ENCODE results near the gene PCDHGA8.

PCDHGA8 gene

DNA sequence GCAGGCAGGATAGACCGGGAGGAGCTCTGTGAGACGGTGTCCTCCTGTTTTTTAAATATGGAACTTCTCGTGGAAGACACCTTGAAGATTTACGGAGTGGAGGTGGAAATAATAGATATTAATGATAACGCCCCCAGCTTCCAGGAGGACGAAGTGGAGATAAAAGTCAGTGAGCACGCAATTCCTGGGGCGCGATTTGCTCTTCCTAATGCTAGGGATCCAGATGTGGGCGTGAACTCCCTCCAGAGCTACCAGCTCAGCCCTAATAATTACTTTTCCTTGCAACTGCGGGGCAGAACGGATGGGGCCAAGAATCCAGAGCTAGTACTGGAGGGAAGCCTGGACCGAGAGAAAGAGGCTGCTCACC lies 29.0 kb downstream of the PCDHGA8 start:
- TF ChIP-seq ZFP30 (CRISPR knock-in tag; IDR thresholded peaks at IDR 0.05) (no peak), ZNF565 (CRISPR knock-in tag; conservative IDR thresholded peaks at IDR 0.05; ENCODE audit: low read depth) (no peak), TOX (CRISPR knock-in tag; IDR thresholded peaks at IDR 0.05; ENCODE audit: borderline replicate concordance) (no peak)
- no peak for ATAC-seq

DNA sequence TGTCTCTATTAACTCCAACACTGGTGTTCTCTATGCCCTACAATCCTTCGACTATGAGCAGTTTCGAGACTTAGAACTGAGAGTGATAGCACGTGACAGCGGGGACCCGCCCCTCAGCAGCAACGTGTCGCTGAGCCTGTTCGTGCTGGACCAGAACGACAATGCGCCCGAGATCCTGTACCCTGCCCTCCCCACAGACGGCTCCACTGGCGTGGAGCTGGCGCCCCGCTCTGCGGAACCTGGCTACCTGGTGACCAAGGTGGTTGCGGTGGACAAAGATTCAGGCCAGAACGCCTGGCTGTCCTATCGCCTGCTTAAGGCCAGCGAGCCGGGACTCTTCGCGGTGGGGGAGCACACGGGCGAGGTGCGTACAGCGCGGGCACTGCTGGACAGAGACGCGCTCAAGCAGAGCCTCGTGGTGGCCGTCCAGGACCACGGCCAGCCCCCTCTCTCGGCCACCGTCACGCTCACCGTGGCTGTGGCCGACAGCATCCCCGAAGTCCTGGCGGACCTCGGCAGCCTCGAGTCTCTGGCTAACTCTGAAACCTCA lies 30.4 kb downstream of the PCDHGA8 start:
- no peak for ATAC-seq
- TF ChIP-seq, protein P1, sequence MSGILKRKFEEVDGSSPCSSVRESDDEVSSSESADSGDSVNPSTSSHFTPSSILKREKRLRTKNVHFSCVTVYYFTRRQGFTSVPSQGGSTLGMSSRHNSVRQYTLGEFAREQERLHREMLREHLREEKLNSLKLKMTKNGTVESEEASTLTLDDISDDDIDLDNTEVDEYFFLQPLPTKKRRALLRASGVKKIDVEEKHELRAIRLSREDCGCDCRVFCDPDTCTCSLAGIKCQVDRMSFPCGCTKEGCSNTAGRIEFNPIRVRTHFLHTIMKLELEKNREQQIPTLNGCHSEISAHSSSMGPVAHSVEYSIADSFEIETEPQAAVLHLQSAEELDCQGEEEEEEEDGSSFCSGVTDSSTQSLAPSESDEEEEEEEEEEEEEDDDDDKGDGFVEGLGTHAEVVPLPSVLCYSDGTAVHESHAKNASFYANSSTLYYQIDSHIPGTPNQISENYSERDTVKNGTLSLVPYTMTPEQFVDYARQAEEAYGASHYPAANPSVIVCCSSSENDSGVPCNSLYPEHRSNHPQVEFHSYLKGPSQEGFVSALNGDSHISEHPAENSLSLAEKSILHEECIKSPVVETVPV (CRISPR knock-in tag; IDR thresholded peaks at IDR 0.05), result no peak
- TF ChIP-seq SNAI2 (CRISPR knock-in tag; IDR thresholded peaks at IDR 0.05) (no peak), GLIS3 (CRISPR knock-in tag; IDR thresholded peaks at IDR 0.05) (no peak), ZNF70 (CRISPR knock-in tag; IDR thresholded peaks at IDR 0.05) (no peak), ISL1 (CRISPR knock-in tag; IDR thresholded peaks at IDR 0.05) (no peak), CSDC2 (CRISPR knock-in tag; IDR thresholded peaks at IDR 0.05) (no peak), TCF4 (CRISPR knock-in tag; IDR thresholded peaks at IDR 0.05; ENCODE audit: borderline replicate concordance) (no peak), ZNF565 (CRISPR knock-in tag; conservative IDR thresholded peaks at IDR 0.05; ENCODE audit: low read depth) (no peak), BACH2 (CRISPR knock-in tag; IDR thresholded peaks at IDR 0.05; ENCODE audit: borderline replicate concordance) (no peak), ARNTL (CRISPR knock-in tag; IDR thresholded peaks at IDR 0.05; ENCODE audit: borderline replicate concordance, low read depth) (no peak)
- TF ChIP-seq, protein P2, sequence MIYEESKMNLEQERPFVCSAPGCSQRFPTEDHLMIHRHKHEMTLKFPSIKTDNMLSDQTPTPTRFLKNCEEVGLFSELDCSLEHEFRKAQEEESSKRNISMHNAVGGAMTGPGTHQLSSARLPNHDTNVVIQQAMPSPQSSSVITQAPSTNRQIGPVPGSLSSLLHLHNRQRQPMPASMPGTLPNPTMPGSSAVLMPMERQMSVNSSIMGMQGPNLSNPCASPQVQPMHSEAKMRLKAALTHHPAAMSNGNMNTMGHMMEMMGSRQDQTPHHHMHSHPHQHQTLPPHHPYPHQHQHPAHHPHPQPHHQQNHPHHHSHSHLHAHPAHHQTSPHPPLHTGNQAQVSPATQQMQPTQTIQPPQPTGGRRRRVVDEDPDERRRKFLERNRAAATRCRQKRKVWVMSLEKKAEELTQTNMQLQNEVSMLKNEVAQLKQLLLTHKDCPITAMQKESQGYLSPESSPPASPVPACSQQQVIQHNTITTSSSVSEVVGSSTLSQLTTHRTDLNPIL (CRISPR knock-in tag; IDR thresholded peaks at IDR 0.05; ENCODE audit: low read depth), result no peak
- TF ChIP-seq, protein P3, sequence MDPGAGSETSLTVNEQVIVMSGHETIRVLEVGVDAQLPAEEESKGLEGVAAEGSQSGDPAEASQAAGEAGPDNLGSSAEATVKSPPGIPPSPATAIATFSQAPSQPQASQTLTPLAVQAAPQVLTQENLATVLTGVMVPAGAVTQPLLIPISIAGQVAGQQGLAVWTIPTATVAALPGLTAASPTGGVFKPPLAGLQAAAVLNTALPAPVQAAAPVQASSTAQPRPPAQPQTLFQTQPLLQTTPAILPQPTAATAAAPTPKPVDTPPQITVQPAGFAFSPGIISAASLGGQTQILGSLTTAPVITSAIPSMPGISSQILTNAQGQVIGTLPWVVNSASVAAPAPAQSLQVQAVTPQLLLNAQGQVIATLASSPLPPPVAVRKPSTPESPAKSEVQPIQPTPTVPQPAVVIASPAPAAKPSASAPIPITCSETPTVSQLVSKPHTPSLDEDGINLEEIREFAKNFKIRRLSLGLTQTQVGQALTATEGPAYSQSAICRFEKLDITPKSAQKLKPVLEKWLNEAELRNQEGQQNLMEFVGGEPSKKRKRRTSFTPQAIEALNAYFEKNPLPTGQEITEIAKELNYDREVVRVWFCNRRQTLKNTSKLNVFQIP (CRISPR knock-in tag; IDR thresholded peaks at IDR 0.05; ENCODE audit: borderline replicate concordance, low read depth), result no peak
- TF ChIP-seq, protein P4, sequence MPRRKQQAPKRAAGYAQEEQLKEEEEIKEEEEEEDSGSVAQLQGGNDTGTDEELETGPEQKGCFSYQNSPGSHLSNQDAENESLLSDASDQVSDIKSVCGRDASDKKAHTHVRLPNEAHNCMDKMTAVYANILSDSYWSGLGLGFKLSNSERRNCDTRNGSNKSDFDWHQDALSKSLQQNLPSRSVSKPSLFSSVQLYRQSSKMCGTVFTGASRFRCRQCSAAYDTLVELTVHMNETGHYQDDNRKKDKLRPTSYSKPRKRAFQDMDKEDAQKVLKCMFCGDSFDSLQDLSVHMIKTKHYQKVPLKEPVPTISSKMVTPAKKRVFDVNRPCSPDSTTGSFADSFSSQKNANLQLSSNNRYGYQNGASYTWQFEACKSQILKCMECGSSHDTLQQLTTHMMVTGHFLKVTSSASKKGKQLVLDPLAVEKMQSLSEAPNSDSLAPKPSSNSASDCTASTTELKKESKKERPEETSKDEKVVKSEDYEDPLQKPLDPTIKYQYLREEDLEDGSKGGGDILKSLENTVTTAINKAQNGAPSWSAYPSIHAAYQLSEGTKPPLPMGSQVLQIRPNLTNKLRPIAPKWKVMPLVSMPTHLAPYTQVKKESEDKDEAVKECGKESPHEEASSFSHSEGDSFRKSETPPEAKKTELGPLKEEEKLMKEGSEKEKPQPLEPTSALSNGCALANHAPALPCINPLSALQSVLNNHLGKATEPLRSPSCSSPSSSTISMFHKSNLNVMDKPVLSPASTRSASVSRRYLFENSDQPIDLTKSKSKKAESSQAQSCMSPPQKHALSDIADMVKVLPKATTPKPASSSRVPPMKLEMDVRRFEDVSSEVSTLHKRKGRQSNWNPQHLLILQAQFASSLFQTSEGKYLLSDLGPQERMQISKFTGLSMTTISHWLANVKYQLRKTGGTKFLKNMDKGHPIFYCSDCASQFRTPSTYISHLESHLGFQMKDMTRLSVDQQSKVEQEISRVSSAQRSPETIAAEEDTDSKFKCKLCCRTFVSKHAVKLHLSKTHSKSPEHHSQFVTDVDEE (CRISPR knock-in tag; IDR thresholded peaks at IDR 0.05), result no peak

DNA sequence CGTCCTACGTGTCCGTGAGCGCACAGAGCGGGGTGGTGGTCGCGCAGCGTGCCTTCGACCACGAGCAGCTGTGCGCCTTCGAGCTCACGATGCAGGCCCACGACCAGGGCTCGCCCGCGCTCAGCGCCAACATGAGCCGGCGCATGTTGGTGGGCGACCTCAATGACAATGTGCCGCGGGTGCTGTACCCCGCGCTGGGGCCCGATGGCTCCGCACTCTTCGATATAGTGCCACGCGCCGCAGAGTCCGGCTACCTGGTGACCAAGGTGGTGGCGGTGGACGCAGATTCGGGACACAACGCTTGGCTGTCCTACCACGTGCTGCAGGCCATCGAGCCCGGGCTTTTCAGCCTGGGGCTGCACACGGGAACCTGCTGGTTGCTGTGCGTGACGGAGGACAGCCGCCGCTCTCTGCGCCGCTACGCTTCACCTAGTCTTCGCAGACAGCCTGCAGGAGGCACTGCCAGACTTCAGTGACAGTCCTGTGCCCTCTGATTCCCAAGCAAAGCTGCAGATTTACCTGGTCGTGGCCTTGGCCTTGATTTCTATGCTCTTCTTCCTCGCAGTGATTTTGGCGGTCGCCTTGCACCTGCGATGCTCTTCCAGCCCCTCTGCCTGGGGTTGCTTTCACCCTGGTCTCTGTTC lies 35.5 kb downstream of the PCDHGA8 start:
- no peak for TF ChIP-seq PPARA (CRISPR knock-in tag; IDR thresholded peaks at IDR 0.05; ENCODE audit: borderline replicate concordance)
- TF ChIP-seq GLIS3 (CRISPR knock-in tag; IDR thresholded peaks at IDR 0.05), result no peak
- TF ChIP-seq, protein P4 (CRISPR knock-in tag; IDR thresholded peaks at IDR 0.05), result no peak
- TF ChIP-seq, protein P2 (CRISPR knock-in tag; IDR thresholded peaks at IDR 0.05; ENCODE audit: low read depth), result no peak
- TF ChIP-seq ZC3H10 (CRISPR knock-in tag; IDR thresholded peaks at IDR 0.05), result no peak
- TF ChIP-seq ZNF565 (CRISPR knock-in tag; conservative IDR thresholded peaks at IDR 0.05; ENCODE audit: low read depth), result no peak
- no peak for TF ChIP-seq ZNF70 (CRISPR knock-in tag; IDR thresholded peaks at IDR 0.05)
- TF ChIP-seq, protein P3 (CRISPR knock-in tag; IDR thresholded peaks at IDR 0.05; ENCODE audit: borderline replicate concordance, low read depth), result no peak
- no peak for TF ChIP-seq CSDC2 (CRISPR knock-in tag; IDR thresholded peaks at IDR 0.05)
- TF ChIP-seq, protein P5, sequence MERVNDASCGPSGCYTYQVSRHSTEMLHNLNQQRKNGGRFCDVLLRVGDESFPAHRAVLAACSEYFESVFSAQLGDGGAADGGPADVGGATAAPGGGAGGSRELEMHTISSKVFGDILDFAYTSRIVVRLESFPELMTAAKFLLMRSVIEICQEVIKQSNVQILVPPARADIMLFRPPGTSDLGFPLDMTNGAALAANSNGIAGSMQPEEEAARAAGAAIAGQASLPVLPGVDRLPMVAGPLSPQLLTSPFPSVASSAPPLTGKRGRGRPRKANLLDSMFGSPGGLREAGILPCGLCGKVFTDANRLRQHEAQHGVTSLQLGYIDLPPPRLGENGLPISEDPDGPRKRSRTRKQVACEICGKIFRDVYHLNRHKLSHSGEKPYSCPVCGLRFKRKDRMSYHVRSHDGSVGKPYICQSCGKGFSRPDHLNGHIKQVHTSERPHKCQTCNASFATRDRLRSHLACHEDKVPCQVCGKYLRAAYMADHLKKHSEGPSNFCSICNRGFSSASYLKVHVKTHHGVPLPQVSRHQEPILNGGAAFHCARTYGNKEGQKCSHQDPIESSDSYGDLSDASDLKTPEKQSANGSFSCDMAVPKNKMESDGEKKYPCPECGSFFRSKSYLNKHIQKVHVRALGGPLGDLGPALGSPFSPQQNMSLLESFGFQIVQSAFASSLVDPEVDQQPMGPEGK (CRISPR knock-in tag; IDR thresholded peaks at IDR 0.05; ENCODE audit: borderline replicate concordance), result no peak
- TF ChIP-seq ZFP30 (CRISPR knock-in tag; IDR thresholded peaks at IDR 0.05), result no peak
- no peak for TF ChIP-seq RARB (CRISPR knock-in tag; IDR thresholded peaks at IDR 0.05)
- TF ChIP-seq TCF4 (CRISPR knock-in tag; IDR thresholded peaks at IDR 0.05; ENCODE audit: borderline replicate concordance), result no peak
- no peak for TF ChIP-seq BACH2 (CRISPR knock-in tag; IDR thresholded peaks at IDR 0.05; ENCODE audit: borderline replicate concordance)
- no peak for TF ChIP-seq ARNTL (CRISPR knock-in tag; IDR thresholded peaks at IDR 0.05; ENCODE audit: borderline replicate concordance, low read depth)
- no peak for TF ChIP-seq ZNF8 (CRISPR knock-in tag; IDR thresholded peaks at IDR 0.05)
- ATAC-seq, result no peak

All from SK-N-SH treated with all-trans-retinoic acid at 6 μM for 48 hours (cell line).